Measurements from ENCODE around the gene PTPRM.

The PTPRM gene

GRCh38 chr18:7541835-7542234 is 25.3 kb upstream of the PTPRM start:
- TF ChIP-seq CTCF (IDR thresholded peaks at IDR 0.05; ENCODE audit: low read depth, low read length, poor library complexity, severe bottlenecking) = no peak
- TF ChIP-seq EZH2phosphoT487 (IDR thresholded peaks at IDR 0.05; ENCODE audit: borderline replicate concordance, low read length) = no peak
- Histone ChIP-seq H3K27ac (ENCODE audit: low read depth, low read length) (no peak overlapping the region), H3F3A (ENCODE audit: control insufficient read depth, insufficient read depth) (no peaks in the 10 kb centered on the region), H3K27me3 (ENCODE audit: control insufficient read depth, low read length) (no peaks in the 10 kb centered on the region), H3K4me3 (ENCODE audit: low read length) (no peak overlapping the region), H4K20me1 (ENCODE audit: control insufficient read depth, insufficient read depth, low read depth, low read length) (no peaks in the 10 kb centered on the region), H3K79me2 (ENCODE audit: control insufficient read depth, low read length) (no peaks in the 10 kb centered on the region), H3K4me1 (ENCODE audit: control insufficient read depth, low read length) (no peaks in the 10 kb centered on the region), H3K36me3 (ENCODE audit: control insufficient read depth, low read length) (no peaks in the 10 kb centered on the region), H3K9me2 (replicated peaks; ENCODE audit: control insufficient read depth, low read length) (no peaks in the 10 kb centered on the region), H3K4me2 (ENCODE audit: low read length) (no peak overlapping the region), H3K9me3 (ENCODE audit: control insufficient read depth, insufficient read depth, low read length) (no peaks in the 10 kb centered on the region)

- H3K79me2 ChIP-seq (ENCODE audit: control insufficient read depth, low read length) = no peaks in the 10 kb centered on the region
- no peaks in the 10 kb centered on the region for H3K36me3 ChIP-seq (ENCODE audit: control insufficient read depth, low read length)
- TF ChIP-seq EZH2phosphoT487 (IDR thresholded peaks at IDR 0.05; ENCODE audit: borderline replicate concordance, low read length) (no peak), CTCF (IDR thresholded peaks at IDR 0.05; ENCODE audit: low read depth, low read length, poor library complexity, severe bottlenecking) (no peak)
Observed at GRCh38 chr18:7544686-7545085, 22.4 kb upstream of the PTPRM start.

GRCh38 chr18:7545734-7546133 is 21.4 kb upstream of the PTPRM start:
- no peaks in the 10 kb centered on the region for H3K4me1 ChIP-seq (ENCODE audit: control insufficient read depth, low read length)
- H3K9me2 ChIP-seq (replicated peaks; ENCODE audit: control insufficient read depth, low read length) = no peaks in the 10 kb centered on the region
- H3K36me3 ChIP-seq (ENCODE audit: control insufficient read depth, low read length) = no peaks in the 10 kb centered on the region
- no peaks in the 10 kb centered on the region for H3K27me3 ChIP-seq (ENCODE audit: control insufficient read depth, low read length)
- TF ChIP-seq CTCF (IDR thresholded peaks at IDR 0.05; ENCODE audit: low read depth, low read length, poor library complexity, severe bottlenecking) (no peak), EZH2phosphoT487 (IDR thresholded peaks at IDR 0.05; ENCODE audit: borderline replicate concordance, low read length) (no peak)
- no peak overlapping the region for H3K4me3 ChIP-seq (ENCODE audit: low read length)
- H3K9me3 ChIP-seq (ENCODE audit: control insufficient read depth, insufficient read depth, low read length) = no peaks in the 10 kb centered on the region; the same call in 1 of the 2 replicates
- H3K79me2 ChIP-seq (ENCODE audit: control insufficient read depth, low read length) = no peaks in the 10 kb centered on the region
- no peaks in the 10 kb centered on the region for H4K20me1 ChIP-seq (ENCODE audit: control insufficient read depth, insufficient read depth, low read depth, low read length)
- no peak overlapping the region for H3K4me2 ChIP-seq (ENCODE audit: low read length)
- H3K27ac ChIP-seq (ENCODE audit: low read depth, low read length) = no peak overlapping the region
- H3F3A ChIP-seq (ENCODE audit: control insufficient read depth, insufficient read depth) = no peaks in the 10 kb centered on the region

More at GRCh38 chr18:7544686-7545085, 22.4 kb upstream of the PTPRM start:
- H3K9me2 ChIP-seq (replicated peaks; ENCODE audit: control insufficient read depth, low read length) = no peaks in the 10 kb centered on the region
- no peaks in the 10 kb centered on the region for H3K27me3 ChIP-seq (ENCODE audit: control insufficient read depth, low read length)
- no peaks in the 10 kb centered on the region for H3K4me1 ChIP-seq (ENCODE audit: control insufficient read depth, low read length)
- H3K9me3 ChIP-seq (ENCODE audit: control insufficient read depth, insufficient read depth, low read length) = no peaks in the 10 kb centered on the region; the same call in 1 of the 2 replicates
- H3K4me3 ChIP-seq (ENCODE audit: low read length) = no peak overlapping the region
- H3F3A ChIP-seq (ENCODE audit: control insufficient read depth, insufficient read depth) = no peaks in the 10 kb centered on the region
- no peak overlapping the region for H3K4me2 ChIP-seq (ENCODE audit: low read length)
- H3K27ac ChIP-seq (ENCODE audit: low read depth, low read length) = no peak overlapping the region
- no peaks in the 10 kb centered on the region for H4K20me1 ChIP-seq (ENCODE audit: control insufficient read depth, insufficient read depth, low read depth, low read length)
